GM12865 (cell line): ENCODE data around the gene TMEM196.
"Not testable (repeated sequence)": the region's sequence is repeated elsewhere in the genome, so short reads cannot be mapped to it uniquely, and the experiment has no call there.

Source experiments
- DNase-seq: peaks from one replicate; pipeline ENCODE4 v3.0.0; 2010; ENCODE audit warnings: low read depth
- H3K4me3 ChIP-seq: 2 replicates; pipeline ENCODE4 v1.5.1; 2011; ENCODE audit warnings: mild to moderate bottlenecking, low read depth, low read length, control low read depth
- TF ChIP-seq, protein P1 (sequence below): IDR thresholded peaks from 2 replicates; pipeline ENCODE4 v1.5.1; 2011; ENCODE audit warnings: low read length, control low read depth, low read depth, inconsistent platforms; ENCODE audit not compliant: insufficient read depth; ENCODE audit errors: missing control alignments

TMEM196 gene

DNA sequence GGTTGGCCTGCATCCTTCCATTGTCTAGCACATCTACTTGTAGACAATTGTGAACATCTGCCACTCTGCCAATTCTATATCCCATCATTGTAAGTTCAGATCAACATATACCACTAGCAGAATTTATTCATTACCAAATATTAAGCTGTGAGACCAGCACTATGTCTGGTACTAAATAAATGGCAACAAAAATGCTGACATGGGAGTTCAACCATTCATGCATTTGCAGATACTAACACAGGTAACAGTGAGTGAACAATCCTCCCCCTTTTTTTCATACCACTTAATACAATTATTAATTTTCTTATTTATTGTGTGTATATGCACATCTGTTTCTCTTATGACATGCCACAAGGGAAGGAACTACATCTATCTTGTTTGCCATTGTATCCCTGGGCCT, 76.5 kb downstream of the TMEM196 start:
- TF ChIP-seq, protein P1, sequence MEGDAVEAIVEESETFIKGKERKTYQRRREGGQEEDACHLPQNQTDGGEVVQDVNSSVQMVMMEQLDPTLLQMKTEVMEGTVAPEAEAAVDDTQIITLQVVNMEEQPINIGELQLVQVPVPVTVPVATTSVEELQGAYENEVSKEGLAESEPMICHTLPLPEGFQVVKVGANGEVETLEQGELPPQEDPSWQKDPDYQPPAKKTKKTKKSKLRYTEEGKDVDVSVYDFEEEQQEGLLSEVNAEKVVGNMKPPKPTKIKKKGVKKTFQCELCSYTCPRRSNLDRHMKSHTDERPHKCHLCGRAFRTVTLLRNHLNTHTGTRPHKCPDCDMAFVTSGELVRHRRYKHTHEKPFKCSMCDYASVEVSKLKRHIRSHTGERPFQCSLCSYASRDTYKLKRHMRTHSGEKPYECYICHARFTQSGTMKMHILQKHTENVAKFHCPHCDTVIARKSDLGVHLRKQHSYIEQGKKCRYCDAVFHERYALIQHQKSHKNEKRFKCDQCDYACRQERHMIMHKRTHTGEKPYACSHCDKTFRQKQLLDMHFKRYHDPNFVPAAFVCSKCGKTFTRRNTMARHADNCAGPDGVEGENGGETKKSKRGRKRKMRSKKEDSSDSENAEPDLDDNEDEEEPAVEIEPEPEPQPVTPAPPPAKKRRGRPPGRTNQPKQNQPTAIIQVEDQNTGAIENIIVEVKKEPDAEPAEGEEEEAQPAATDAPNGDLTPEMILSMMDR: no peak
- H3K4me3 ChIP-seq: no peak overlapping the region
- DNase-seq: no peak

DNA sequence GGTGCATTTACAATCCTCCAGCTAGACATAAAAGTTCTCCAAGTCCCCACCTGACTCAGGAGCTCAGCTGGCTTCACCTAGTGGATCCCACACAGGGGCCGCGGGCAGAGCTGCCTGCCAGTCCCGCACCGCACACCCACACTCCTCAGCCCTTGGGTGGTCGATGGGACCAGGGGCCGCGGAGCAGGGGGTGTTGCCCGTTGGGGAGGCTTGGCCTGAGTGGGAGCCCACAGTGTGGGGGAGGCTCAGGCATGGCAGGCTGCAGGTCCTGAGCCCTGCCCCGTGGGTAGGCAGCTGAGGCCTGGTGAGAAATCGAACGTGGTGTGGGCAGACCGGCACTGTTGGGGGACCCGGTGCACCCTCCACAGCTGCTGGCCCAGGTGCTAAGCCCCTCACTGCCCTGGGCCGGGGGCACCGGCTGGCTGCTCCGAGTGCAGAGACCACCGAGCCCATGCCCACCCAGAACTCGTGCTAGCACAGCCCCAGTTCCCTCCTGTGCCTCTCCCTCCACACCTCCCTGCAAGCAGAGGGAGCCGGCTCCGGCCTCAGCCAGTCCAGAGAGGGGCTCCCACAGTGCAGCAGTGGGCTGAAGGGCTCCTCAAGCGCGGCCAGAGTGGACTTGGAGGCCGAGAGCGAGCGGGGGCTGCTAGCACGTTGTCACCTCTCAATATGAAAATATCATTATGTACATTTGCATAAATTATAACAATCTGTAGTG, 81.1 kb downstream of the TMEM196 start:
- TF ChIP-seq, protein P1: no peak
- no peak for DNase-seq
- no peak overlapping the region for H3K4me3 ChIP-seq

DNA sequence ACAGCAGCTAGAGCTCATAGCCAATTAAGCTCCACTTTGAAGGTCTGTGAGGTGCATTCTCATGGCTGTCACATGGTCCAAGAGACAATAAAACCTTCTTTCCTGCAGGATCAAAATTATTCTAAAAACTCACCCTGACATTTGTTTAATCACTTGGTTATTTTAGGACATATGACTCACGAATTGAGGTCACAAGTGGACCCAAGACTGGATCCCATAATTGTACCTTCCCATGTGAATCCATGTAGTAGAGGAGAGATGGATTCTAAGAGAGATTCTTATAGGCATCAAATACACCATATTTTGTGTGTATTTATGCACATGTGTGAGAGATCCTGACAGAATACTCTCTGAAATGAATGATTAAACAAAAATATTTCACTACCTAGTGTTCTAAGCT, 82.7 kb downstream of the TMEM196 start:
- H3K4me3 ChIP-seq: no peak overlapping the region
- TF ChIP-seq, protein P1: no peak
- DNase-seq: no peak

DNA sequence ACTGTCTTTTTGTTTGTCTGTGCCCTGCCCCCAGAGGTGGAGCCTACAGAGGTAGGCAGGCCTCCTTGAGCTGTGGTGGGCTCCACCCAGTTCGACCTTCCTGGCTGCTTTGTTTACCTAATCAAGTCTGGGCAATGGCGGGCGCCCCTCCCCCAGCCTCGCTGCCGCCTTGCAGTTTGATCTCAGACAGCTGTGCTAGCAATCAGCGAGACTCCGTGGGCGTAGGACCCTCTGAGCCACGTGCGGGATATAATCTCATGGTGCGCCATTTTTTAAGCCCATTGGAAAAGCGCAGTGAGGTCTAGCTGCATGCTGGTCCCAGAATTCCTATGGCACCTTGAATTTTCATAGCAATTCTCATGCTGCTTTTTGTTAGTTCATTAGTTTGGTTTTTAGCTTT, 84.3 kb downstream of the TMEM196 start:
- not testable (repeated sequence) for H3K4me3 ChIP-seq, DNase-seq

DNA sequence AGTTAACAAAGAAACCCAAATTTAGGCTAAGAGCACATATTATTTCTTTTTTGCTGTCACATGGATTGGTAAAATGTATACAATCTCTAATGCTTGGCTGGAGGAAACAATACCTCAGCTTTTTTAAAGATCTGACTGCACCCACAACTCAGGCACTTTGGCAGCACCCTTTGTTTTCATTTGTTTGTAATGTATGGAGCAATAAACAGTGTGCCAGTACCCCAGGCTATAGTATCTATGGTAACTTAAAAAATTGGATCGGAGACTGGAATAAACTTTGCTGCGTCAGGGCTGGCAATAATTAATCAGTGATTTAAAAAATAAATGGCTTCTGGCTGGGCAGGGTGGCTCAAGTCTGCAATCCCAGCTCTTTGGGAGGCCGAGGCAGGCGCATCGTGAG, 91.8 kb downstream of the TMEM196 start:
- TF ChIP-seq, protein P1: no peak
- no peak for DNase-seq
- no peak overlapping the region for H3K4me3 ChIP-seq

DNA sequence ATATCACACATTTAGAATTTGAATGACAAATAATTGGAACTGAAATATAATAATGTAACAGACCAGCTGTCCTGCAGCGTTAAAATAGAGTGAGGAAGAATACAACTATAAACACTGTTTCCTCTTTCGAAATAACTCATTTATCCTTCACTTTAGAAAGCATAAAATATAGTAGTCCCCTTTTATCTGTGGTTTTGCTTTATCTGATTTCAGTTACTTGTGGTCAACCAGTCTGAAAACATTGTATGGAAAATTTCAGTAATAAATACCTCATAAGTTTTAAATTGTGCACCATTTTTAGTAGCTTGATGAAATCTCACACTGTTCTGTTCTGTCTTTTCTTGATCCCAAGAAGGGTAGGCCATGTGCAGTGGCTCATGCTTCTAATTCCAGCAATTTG, 96.2 kb downstream of the TMEM196 start:
- TF ChIP-seq, protein P1: no peak
- DNase-seq: no peak
- H3K4me3 ChIP-seq: no peak overlapping the region

DNA sequence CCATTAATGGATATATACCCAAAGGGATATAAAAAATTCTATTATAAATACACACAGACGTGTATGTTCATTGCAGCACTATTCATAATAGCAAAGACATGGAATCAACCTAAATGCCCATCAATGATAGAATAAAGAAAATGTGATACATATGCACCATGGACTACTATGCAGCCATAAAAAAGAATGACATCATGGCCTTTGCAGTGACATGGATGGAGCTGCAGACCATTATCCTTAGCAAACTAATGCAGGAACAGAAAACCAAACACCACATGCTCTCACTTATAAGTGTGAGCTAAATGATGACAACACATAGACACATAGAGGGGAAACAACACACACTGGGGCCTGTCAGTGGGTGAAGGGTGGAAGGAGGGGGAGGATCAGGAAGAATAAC, 97.6 kb downstream of the TMEM196 start:
- DNase-seq: no peak
- H3K4me3 ChIP-seq: no peak overlapping the region
- TF ChIP-seq, protein P1: no peak
